ENCODE measurements around the gene FAM171A1.

GRCh38 chr10:15197911-15198310 is 173.2 kb downstream of the FAM171A1 start:
- TF ChIP-seq CTCF (conservative IDR thresholded peaks at IDR 0.05; ENCODE audit: low read length): no peak
- no peak for TF ChIP-seq EZH2phosphoT487 (IDR thresholded peaks at IDR 0.05; ENCODE audit: borderline replicate concordance)
